HEK293 (cell line): ENCODE results near the gene PKMYT1.

Experiments used
- BCL6B ChIP-seq: fragments of 450-650 bp; formaldehyde crosslinking; IDR thresholded peaks from 2 replicates; pipeline ENCODE4 v1.5.1; 2017; ENCODE audit warnings: missing biosample characterization, missing genetic modification characterization
- EGR2 ChIP-seq: fragments of 450-650 bp; formaldehyde crosslinking; IDR thresholded peaks from 2 replicates; pipeline ENCODE4 v1.5.1; 2016; ENCODE audit warnings: low read depth, missing biosample characterization, missing genetic modification characterization
- KLF10 ChIP-seq: fragments of 450-650 bp; IDR thresholded peaks from 2 replicates; pipeline ENCODE4 v1.5.1; 2018; ENCODE audit warnings: missing biosample characterization, mild to moderate bottlenecking, missing genetic modification characterization
- KLF8 ChIP-seq: fragments of 450-650 bp; formaldehyde crosslinking; IDR thresholded peaks from 2 replicates; pipeline ENCODE4 v1.5.1; 2016; ENCODE audit warnings: missing biosample characterization, missing genetic modification characterization
- SP3 ChIP-seq: fragments of 450-650 bp; formaldehyde crosslinking; IDR thresholded peaks from 2 replicates; pipeline ENCODE4 v1.5.1; 2016; ENCODE audit warnings: missing biosample characterization, missing genetic modification characterization
- YY2 ChIP-seq: fragments of 450-650 bp; formaldehyde crosslinking; IDR thresholded peaks from 2 replicates; pipeline ENCODE4 v1.5.1; 2016; ENCODE audit warnings: missing biosample characterization, missing genetic modification characterization
- ZBTB1 ChIP-seq: fragments of 450-650 bp; formaldehyde crosslinking; IDR thresholded peaks from 2 replicates; pipeline ENCODE4 v1.5.1; 2016; ENCODE audit warnings: missing biosample characterization, missing genetic modification characterization
- ZFP3 ChIP-seq: fragments of 450-650 bp; formaldehyde crosslinking; IDR thresholded peaks from 2 replicates; pipeline ENCODE4 v1.5.1; 2016; ENCODE audit warnings: low read depth, missing biosample characterization, missing genetic modification characterization
- ZNF132 ChIP-seq: fragments of 450-650 bp; formaldehyde crosslinking; IDR thresholded peaks from 2 replicates; pipeline ENCODE4 v1.5.1; 2017; ENCODE audit warnings: missing biosample characterization, missing genetic modification characterization, borderline replicate concordance
- ZNF157 ChIP-seq: fragments of 450-650 bp; formaldehyde crosslinking; IDR thresholded peaks from 2 replicates; pipeline ENCODE4 v1.5.1; 2016; ENCODE audit warnings: missing biosample characterization, missing genetic modification characterization
- ZNF175 ChIP-seq: fragments of 450-650 bp; formaldehyde crosslinking; IDR thresholded peaks from 2 replicates; pipeline ENCODE4 v1.5.1; 2016; ENCODE audit warnings: missing biosample characterization, missing genetic modification characterization
- ZNF214 ChIP-seq: fragments of 450-650 bp; formaldehyde crosslinking; IDR thresholded peaks from 2 replicates; pipeline ENCODE4 v1.5.1; 2017; ENCODE audit warnings: missing biosample characterization, mild to moderate bottlenecking, missing genetic modification characterization, borderline replicate concordance
- ZNF239 ChIP-seq: fragments of 450-650 bp; formaldehyde crosslinking; IDR thresholded peaks from 2 replicates; pipeline ENCODE4 v1.5.1; 2016; ENCODE audit warnings: missing biosample characterization, missing genetic modification characterization
- ZNF26 ChIP-seq: fragments of 450-650 bp; formaldehyde crosslinking; IDR thresholded peaks from 2 replicates; pipeline ENCODE4 v1.5.1; 2016; ENCODE audit warnings: missing biosample characterization, missing genetic modification characterization
- ZNF280D ChIP-seq: fragments of 450-650 bp; formaldehyde crosslinking; IDR thresholded peaks from 2 replicates; pipeline ENCODE4 v1.5.1; 2016; ENCODE audit warnings: missing biosample characterization, missing genetic modification characterization
- ZNF292 ChIP-seq: fragments of 450-650 bp; formaldehyde crosslinking; IDR thresholded peaks from 2 replicates; pipeline ENCODE4 v1.5.1; 2016; ENCODE audit warnings: low read depth, missing biosample characterization, missing genetic modification characterization, borderline replicate concordance
- ZNF302 ChIP-seq: fragments of 450-650 bp; formaldehyde crosslinking; IDR thresholded peaks from 2 replicates; pipeline ENCODE4 v1.5.1; 2016; ENCODE audit warnings: missing biosample characterization, missing genetic modification characterization, low read depth
- ZNF416 ChIP-seq: fragments of 450-650 bp; formaldehyde crosslinking; IDR thresholded peaks from 2 replicates; pipeline ENCODE4 v1.5.1; 2016; ENCODE audit warnings: missing biosample characterization, missing genetic modification characterization
- ZNF423 ChIP-seq: fragments of 450-650 bp; formaldehyde crosslinking; IDR thresholded peaks from 2 replicates; pipeline ENCODE4 v1.5.1; 2016; ENCODE audit warnings: missing biosample characterization, missing genetic modification characterization
- ZNF449 ChIP-seq: fragments of 450-650 bp; formaldehyde crosslinking; IDR thresholded peaks from 2 replicates; pipeline ENCODE4 v1.5.1; 2017; ENCODE audit warnings: missing biosample characterization, mild to moderate bottlenecking, missing genetic modification characterization, moderate library complexity
- ZNF510 ChIP-seq: fragments of 450-650 bp; formaldehyde crosslinking; IDR thresholded peaks from 2 replicates; pipeline ENCODE4 v1.5.1; 2018; ENCODE audit warnings: mild to moderate bottlenecking, missing genetic modification characterization, missing biosample characterization; ENCODE audit not compliant: insufficient replicate concordance
- ZNF621 ChIP-seq: fragments of 450-650 bp; formaldehyde crosslinking; IDR thresholded peaks from 2 replicates; pipeline ENCODE4 v1.5.1; 2017; ENCODE audit warnings: missing biosample characterization, missing genetic modification characterization
- ZNF626 ChIP-seq: fragments of 450-650 bp; sonication (Bioruptor Pico); formaldehyde crosslinking; IDR thresholded peaks from 2 replicates; pipeline ENCODE4 v1.5.1; 2018; ENCODE audit warnings: missing biosample characterization, missing genetic modification characterization, inconsistent platforms
- TF ChIP-seq, protein P1 (sequence below): fragments of 450-650 bp; formaldehyde crosslinking; IDR thresholded peaks from 2 replicates; pipeline ENCODE4 v1.5.1; 2016; ENCODE audit warnings: missing biosample characterization, missing genetic modification characterization, borderline replicate concordance
- TF ChIP-seq, protein P2 (sequence below): fragments of 450-650 bp; formaldehyde crosslinking; conservative IDR thresholded peaks from 2 replicates; pipeline ENCODE4 v1.5.1; 2016; ENCODE audit warnings: low read depth, missing biosample characterization, missing genetic modification characterization

The PKMYT1 gene

DNA sequence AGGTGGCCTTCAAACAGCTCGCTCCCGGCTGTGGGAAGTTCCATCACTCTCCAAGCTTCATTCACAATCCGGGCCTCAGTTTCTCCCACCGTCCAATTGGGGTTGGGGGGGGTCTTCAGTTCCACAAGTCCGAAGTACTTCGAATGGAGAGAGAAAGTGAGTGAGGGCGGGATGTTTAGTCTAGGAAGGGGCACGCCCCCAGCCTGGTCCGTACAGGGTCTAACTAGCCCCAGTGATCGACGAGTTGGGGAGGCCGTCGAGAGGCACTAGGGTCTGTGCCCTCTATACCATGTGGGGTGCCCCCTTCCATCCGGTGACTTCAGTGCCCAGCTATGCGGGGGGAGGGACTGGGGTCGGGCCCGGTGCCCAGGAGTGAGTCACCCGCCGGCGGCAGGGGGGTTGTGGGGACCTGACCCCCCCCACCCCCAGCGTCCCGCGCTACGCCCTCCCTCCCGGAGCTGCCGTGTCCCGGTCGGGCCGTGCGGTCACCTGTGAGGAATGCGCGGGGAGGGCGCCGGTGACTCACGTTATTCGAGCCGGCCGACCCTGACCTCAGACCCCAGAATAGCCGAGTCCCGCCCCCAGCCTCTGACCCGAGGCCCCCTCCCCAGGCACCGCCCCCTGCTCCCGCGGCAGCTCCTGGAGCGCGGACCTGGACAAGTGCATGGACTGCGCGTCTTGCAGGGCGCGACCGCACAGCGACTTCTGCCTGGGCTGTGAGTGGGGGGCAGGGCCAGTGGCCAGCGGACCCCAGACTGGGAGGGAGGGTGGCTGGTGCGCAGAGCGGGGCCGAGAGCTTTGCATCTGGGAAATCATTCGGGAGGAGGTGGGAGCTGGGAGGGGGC is 40.6 kb upstream of the PKMYT1 start (continued):
- TF ChIP-seq ZNF280D (tag by site-specific recombination) (no peak), ZNF214 (tag by site-specific recombination) (no peak), SP3 (tag by site-specific recombination) (peak; percentile 89), ZNF239 (peak; percentile 35; the same call in 1 of the 2 replicates), KLF8 (tag by site-specific recombination) (peak; percentile 90), EGR2 (tag by site-specific recombination) (peak; percentile 36), ZFP3 (tag by site-specific recombination) (no peak), ZNF132 (tag by site-specific recombination) (no peak), ZNF621 (no peak), ZNF423 (tag by site-specific recombination) (no peak), ZNF416 (tag by site-specific recombination) (no peak), BCL6B (tag by site-specific recombination) (no peak), YY2 (tag by site-specific recombination) (no peak), ZNF175 (no peak), ZNF26 (no peak), ZNF292 (tag by site-specific recombination) (no peak), ZNF157 (tag by site-specific recombination) (no peak), ZNF510 (tag by site-specific recombination) (no peak), ZNF449 (tag by site-specific recombination) (no peak; the same call in none of the 2 replicates), ZBTB1 (tag by site-specific recombination) (peak; percentile 85), KLF10 (peak; percentile 94), ZNF302 (tag by site-specific recombination) (no peak), ZNF626 (tag by site-specific recombination) (no peak)
- TF ChIP-seq, protein P1, sequence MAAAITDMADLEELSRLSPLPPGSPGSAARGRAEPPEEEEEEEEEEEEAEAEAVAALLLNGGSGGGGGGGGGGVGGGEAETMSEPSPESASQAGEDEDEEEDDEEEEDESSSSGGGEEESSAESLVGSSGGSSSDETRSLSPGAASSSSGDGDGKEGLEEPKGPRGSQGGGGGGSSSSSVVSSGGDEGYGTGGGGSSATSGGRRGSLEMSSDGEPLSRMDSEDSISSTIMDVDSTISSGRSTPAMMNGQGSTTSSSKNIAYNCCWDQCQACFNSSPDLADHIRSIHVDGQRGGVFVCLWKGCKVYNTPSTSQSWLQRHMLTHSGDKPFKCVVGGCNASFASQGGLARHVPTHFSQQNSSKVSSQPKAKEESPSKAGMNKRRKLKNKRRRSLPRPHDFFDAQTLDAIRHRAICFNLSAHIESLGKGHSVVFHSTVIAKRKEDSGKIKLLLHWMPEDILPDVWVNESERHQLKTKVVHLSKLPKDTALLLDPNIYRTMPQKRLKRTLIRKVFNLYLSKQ (tag by site-specific recombination), result no peak
- TF ChIP-seq, protein P2, sequence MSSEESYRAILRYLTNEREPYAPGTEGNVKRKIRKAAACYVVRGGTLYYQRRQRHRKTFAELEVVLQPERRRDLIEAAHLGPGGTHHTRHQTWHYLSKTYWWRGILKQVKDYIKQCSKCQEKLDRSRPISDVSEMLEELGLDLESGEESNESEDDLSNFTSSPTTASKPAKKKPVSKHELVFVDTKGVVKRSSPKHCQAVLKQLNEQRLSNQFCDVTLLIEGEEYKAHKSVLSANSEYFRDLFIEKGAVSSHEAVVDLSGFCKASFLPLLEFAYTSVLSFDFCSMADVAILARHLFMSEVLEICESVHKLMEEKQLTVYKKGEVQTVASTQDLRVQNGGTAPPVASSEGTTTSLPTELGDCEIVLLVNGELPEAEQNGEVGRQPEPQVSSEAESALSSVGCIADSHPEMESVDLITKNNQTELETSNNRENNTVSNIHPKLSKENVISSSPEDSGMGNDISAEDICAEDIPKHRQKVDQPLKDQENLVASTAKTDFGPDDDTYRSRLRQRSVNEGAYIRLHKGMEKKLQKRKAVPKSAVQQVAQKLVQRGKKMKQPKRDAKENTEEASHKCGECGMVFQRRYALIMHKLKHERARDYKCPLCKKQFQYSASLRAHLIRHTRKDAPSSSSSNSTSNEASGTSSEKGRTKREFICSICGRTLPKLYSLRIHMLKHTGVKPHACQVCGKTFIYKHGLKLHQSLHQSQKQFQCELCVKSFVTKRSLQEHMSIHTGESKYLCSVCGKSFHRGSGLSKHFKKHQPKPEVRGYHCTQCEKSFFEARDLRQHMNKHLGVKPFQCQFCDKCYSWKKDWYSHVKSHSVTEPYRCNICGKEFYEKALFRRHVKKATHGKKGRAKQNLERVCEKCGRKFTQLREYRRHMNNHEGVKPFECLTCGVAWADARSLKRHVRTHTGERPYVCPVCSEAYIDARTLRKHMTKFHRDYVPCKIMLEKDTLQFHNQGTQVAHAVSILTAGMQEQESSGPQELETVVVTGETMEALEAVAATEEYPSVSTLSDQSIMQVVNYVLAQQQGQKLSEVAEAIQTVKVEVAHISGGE (tag by site-specific recombination), result no peak
- TF ChIP-seq, all 188 proteins: peak for 70
